HG03432 (cell line): Measurements from ENCODE around the gene TRIP13.
"Not testable (repeated sequence)": the region's sequence is repeated elsewhere in the genome, so short reads cannot be mapped to it uniquely, and the experiment has no call there.

Source experiments
- ATAC-seq: cut with Tn5 transposase; IDR thresholded peaks from one replicate; pipeline ENCODE4 v1.9.1; 2021; ENCODE audit warnings: mild to moderate bottlenecking, moderate library complexity; ENCODE audit not compliant: unreplicated experiment

Gene TRIP13

GRCh38 chr5:871596-872298 is 20.9 kb upstream of the TRIP13 start:
- ATAC-seq: no peak

- ATAC-seq: no peak
Observed at GRCh38 chr5:872301-872700, 20.4 kb upstream of the TRIP13 start.

- ATAC-seq: no peak
Observed at GRCh38 chr5:873328-873727, 19.4 kb upstream of the TRIP13 start.

- no peak for ATAC-seq
Observed at GRCh38 chr5:875931-876330, 16.8 kb upstream of the TRIP13 start.

- ATAC-seq: no peak
Observed at GRCh38 chr5:876398-877365, 16.0 kb upstream of the TRIP13 start.

GRCh38 chr5:878125-878524 is 14.6 kb upstream of the TRIP13 start:
- no peak for ATAC-seq

GRCh38 chr5:878677-879076 is 14.0 kb upstream of the TRIP13 start:
- not testable (repeated sequence) for ATAC-seq

- ATAC-seq: no peak
Observed at GRCh38 chr5:880816-881550, 11.7 kb upstream of the TRIP13 start.

GRCh38 chr5:881551-881935 is 11.1 kb upstream of the TRIP13 start:
- ATAC-seq: no peak

GRCh38 chr5:882253-883183 is 10.2 kb upstream of the TRIP13 start:
- no peak for ATAC-seq

- ATAC-seq: no peak
Observed at GRCh38 chr5:883475-884181, 9.1 kb upstream of the TRIP13 start.

GRCh38 chr5:884345-885126 is 8.1 kb upstream of the TRIP13 start:
- no peak for ATAC-seq

- no peak for ATAC-seq
Observed at GRCh38 chr5:885127-885442, 7.6 kb upstream of the TRIP13 start.

GRCh38 chr5:885529-885928 is 7.2 kb upstream of the TRIP13 start:
- ATAC-seq: no peak

GRCh38 chr5:886036-886435 is 6.6 kb upstream of the TRIP13 start:
- no peak for ATAC-seq

GRCh38 chr5:886716-887325 is 5.9 kb upstream of the TRIP13 start:
- ATAC-seq: no peak

- ATAC-seq: no peak
Observed at GRCh38 chr5:887947-888637, 4.6 kb upstream of the TRIP13 start.

- ATAC-seq: no peak
Observed at GRCh38 chr5:888638-889035, 4.0 kb upstream of the TRIP13 start.
